CD4-positive, alpha-beta T cell treated with Interleukin-17A for 4 hours (primary cell): ENCODE results near the gene KCNMB2.

Experiments used
- DNase-seq: peaks from one replicate; pipeline ENCODE4 v3.0.0-alpha.2; 2020; ENCODE audit warnings: mixed read lengths

The KCNMB2 gene

GRCh38 chr3:178663201-178663934 lies 127.1 kb downstream of the KCNMB2 start:
- no peak for DNase-seq

- no peak for DNase-seq
These were observed 129.5 kb downstream of the KCNMB2 start for GRCh38 chr3:178665747-178666146.

- DNase-seq = no peak
These were observed 132.9 kb downstream of the KCNMB2 start for GRCh38 chr3:178669022-178669601.

- DNase-seq = no peak
These were observed 133.5 kb downstream of the KCNMB2 start for GRCh38 chr3:178669758-178670157.

GRCh38 chr3:178671377-178671776 lies 135.1 kb downstream of the KCNMB2 start:
- DNase-seq = no peak

GRCh38 chr3:178671791-178672190 lies 135.6 kb downstream of the KCNMB2 start:
- no peak for DNase-seq

GRCh38 chr3:178672275-178672674 lies 136.0 kb downstream of the KCNMB2 start:
- no peak for DNase-seq

GRCh38 chr3:178673529-178673928 lies 137.3 kb downstream of the KCNMB2 start:
- DNase-seq = no peak

GRCh38 chr3:178676077-178676476 lies 139.8 kb downstream of the KCNMB2 start:
- no peak for DNase-seq

- no peak for DNase-seq
These were observed 140.9 kb downstream of the KCNMB2 start for GRCh38 chr3:178676942-178677790.

GRCh38 chr3:178677961-178678360 lies 141.7 kb downstream of the KCNMB2 start:
- no peak for DNase-seq

- no peak for DNase-seq
These were observed 143.8 kb downstream of the KCNMB2 start for GRCh38 chr3:178680037-178680436.

GRCh38 chr3:178680489-178680888 lies 144.3 kb downstream of the KCNMB2 start:
- no peak for DNase-seq

GRCh38 chr3:178684881-178685590 lies 148.8 kb downstream of the KCNMB2 start:
- DNase-seq = no peak

- DNase-seq = no peak
These were observed 149.3 kb downstream of the KCNMB2 start for GRCh38 chr3:178685591-178685906.

- DNase-seq = no peak
These were observed 150.6 kb downstream of the KCNMB2 start for GRCh38 chr3:178686826-178687225.

- DNase-seq = no peak
These were observed 154.3 kb downstream of the KCNMB2 start for GRCh38 chr3:178690571-178690970.

- no peak for DNase-seq
These were observed 163.1 kb downstream of the KCNMB2 start for GRCh38 chr3:178699364-178699763.

- no peak for DNase-seq
These were observed 163.6 kb downstream of the KCNMB2 start for GRCh38 chr3:178699810-178700209.

GRCh38 chr3:178703268-178703975 lies 167.2 kb downstream of the KCNMB2 start:
- no peak for DNase-seq

GRCh38 chr3:178705925-178706324 lies 169.7 kb downstream of the KCNMB2 start:
- no peak for DNase-seq

GRCh38 chr3:178706411-178706810 lies 170.2 kb downstream of the KCNMB2 start:
- no peak for DNase-seq
